Suppressor macrophage treated with lipopolysaccharide for 4 hours (primary cell): ENCODE measurements around the gene PCDH17.

ENCODE experiments used
- DNase-seq: peaks from one replicate; pipeline ENCODE4 v3.0.0-alpha.2; 2020

The PCDH17 gene

DNA sequence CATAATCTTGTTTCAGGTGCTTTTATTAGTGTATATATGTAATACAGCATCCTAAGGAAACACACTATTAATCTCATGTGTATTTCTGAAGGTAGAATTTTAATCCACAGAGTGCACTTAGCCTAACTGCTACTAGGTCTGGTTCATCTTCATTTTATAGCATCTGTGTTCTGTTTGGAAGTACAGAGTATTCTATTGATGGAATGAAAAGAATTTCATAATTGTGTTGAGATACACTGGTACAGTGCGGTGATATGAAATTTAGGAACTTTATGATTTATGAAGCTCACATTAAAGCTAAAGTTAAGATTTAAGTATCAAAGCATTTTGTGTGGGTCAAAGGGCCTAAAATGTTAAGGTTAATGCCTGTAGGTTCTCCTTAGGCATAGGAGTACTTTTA, 6.0 kb downstream of the PCDH17 start:
- DNase-seq: no peak

DNA sequence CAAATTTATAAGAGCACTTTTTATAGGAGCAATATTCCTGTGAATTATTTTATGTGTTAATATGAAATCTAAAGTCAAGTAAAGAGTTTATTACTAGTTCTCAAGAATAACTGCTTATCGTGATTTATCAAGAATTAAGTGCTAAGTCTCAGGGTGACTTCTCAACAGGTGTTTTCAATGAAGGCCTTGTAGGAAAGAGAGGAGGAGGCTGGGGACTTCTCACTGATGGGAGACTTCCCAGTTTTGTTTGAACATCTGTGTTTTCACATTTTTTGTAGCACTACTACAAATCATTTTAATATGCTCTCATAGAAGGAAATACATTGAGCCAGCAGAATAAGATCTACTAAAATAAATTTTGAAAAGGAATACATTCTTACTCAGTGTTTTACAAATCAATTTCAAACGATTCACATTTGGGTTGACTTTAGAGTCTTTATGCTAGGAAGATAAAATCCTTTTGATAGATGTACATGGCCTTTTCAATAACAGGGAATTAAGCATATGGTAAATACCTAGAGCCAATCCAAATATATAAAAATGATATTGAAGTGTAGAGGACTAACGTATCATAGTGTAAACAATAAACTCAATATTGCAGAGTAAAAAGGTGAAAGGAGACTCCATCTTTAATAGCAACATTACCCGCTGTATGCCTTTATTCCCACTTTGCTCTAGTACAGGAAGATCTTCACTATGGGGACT, 6.8 kb downstream of the PCDH17 start:
- no peak for DNase-seq

DNA sequence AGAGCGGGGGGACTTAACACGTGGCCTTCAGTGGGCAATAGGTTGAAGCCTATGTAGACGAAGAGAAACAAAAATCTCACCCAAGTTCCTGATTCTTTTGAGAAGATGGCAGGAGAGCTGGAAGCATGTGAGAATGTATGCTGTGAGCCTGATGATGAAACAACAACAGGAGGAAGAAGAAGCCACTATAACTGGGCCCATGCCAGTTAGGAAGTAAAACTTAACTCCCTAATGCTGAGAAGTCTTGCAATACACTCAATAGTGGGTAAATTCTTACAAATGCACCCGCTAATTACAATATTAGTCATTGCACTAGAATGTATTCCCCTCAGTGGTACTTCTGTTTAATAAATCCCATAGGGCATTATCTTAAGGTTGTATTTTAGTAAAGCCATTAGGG, 9.1 kb downstream of the PCDH17 start:
- DNase-seq: no peak

DNA sequence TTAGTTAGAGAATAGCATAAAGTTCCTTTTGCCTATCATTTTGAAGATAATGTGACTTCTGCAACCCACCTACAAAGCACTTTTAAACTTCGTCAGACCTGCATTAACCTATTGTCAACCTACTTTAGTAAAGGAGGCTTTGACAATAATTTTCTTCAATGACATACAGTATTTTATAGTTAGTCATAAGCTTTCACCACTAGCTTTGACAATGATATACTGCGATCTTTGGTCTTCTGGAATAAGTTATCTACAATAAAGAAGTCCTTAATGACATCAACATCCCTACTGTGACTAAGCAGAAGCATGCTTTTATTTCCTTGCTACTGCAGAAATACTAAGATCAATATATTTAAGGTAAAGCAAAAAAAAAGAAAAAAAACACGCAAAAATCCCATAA, 9.5 kb downstream of the PCDH17 start:
- DNase-seq: no peak

DNA sequence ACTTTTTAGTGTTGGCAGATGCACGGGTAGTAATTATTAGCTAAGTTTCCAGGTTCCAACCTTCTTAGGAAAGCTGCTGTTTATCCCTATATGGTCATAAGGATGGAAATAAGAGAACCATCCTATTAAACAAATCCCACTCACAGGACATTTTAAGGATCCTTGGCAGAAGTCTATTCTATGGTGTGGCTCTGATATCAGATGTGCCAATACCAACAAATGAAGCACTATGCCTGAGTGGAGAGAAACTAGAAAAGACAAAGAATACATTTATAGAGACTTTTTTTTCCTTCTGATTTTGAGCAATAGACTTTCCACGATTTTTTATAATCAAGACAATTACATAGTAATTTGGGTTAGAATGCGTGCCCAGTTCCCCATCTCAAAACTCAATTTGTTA, 12.6 kb downstream of the PCDH17 start:
- DNase-seq: no peak

DNA sequence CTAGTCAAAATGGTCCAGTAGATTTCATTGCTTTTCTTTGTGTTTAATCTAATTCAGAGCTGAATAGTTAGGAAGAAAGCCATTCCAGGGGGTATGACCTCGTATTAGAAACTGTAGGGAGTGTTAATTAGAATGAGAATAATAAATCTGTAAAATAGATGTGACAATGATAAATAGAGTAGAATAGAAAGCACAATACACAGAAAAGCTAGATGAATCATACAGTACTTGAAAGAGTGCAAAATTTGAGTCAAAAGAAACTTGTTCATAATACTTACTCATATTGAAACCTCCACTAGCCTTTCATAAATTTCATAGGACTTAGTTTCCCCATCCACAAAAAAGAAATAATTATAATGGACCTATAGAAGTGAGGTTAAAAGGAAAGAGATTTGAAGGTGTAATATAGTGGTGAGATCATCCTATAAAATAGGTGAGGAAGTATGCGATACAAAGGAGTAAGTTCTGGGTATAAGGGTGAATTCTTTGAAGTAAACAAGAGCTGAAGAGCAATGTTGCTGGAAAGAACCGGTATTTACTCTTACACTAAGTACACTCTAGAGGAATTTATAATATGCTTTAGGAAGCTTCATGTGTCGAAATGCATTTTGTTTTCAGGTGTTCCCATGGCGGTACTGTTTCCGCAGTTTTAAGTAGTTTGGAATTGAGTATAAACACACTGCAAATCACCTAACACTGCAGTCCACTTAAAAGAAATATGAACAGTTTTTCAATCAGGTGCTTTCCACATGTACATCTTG, 21.9 kb downstream of the PCDH17 start:
- DNase-seq: no peak

DNA sequence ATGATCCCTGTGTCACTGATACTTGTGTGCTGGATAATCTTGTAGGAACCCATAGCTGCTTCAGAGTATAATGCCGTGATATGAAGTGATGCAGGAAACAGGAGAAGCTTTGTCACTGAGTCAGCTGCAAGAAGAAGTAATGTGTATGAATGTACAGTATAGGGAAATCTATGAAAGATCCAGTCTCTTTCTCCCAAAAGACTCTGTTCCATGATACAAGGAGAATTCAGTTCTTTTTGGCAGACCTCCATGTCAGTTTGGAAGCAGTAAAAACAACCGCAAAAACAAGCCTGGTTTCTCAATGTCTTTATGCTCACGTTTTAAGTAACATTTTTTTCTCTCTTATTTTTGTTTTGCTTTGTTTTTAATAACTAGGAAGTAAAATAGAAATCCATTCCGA, 33.9 kb downstream of the PCDH17 start:
- no peak for DNase-seq

DNA sequence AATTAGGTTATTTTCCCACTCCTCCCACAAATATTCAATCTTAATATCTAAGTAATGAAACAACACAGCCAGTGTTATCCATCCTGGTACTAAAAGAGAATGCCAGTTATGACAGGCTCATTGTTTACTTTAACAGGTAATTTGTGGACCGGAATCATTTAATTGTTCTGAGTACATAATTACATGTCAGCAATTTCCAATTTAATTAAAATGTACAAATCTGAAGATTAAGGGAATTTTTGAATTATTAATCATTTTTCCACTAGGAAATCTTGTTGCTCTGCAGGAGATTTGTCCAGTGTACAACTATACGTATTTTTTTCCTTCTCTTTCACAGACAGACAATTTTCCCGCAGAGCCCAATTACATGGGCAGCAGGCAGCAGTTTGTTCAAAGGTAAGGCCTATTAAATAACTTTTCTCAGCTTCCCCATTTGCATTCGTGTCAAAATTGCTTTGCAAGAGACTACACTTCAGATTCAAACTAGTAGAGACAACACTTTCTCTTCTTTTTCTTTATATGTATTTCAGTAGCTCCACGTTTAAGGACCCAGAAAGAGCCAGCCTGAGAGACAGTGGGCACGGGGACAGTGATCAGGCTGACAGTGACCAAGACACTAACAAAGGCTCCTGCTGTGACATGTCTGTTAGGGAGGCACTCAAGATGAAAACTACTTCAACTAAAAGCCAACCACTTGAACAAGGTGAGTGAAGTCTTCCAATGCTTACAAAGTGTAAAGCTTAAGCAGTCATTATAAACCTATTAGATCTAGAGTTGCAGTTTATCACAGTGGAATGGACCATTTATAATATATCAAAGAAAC, 34.8 kb downstream of the PCDH17 start:
- DNase-seq: no peak

DNA sequence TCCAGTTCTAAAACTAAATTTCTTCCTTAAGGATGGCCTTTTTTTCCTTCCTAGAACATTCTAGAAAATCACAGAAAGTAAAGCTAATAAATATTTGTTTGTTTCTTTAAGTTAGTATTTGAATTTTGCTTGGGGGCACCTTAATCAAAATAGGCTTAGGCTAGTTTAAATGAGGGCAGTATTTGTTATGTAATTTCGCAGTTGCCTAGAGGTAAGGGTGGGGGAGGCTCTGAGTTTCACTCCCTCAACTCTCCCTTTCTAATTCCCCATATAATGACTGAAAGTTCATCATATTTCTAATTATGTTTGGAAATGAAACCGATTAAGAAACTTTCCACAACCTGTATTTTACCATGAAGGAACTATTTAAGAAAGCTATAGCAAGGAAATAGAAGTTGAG, 40.6 kb downstream of the PCDH17 start:
- no peak for DNase-seq

DNA sequence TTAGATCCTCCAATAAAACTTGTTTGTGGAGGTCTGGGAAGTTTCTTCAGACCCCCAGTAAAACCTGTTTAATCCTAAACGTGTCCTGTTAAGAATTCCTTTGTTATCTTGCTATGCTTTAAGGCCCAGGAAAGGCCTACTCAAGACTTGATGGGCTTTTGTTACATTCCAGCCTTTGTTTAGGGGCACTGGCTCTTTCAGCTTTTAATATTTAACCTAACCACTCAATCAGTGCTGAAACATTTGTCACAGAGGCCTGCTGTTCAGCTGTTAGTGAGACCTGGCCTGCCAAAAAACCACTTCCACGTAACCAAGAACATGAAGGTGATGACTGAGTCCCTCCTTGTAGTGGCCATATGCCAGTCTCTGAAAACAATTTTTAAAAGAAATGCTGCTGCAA, 41.7 kb downstream of the PCDH17 start:
- no peak for DNase-seq

DNA sequence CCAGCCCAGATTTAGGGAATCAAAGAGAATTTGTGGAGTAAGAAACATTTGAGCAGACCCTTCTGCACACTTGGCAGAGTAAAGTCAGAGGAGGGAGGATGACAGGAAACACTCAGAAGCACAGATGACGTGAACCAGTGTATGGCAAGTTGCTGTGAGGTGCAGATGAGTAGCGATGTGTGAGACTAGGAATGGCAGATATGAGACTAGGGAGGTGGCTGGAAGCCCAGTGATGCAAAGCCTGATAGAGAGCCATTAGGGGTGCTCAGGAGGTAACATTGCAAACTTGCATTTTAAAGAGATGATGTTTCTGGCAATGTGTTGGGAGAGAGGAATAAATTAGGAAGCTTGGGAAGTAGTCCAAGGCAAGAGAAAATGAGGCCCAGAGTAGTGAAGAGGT, 44.0 kb downstream of the PCDH17 start:
- no peak for DNase-seq

DNA sequence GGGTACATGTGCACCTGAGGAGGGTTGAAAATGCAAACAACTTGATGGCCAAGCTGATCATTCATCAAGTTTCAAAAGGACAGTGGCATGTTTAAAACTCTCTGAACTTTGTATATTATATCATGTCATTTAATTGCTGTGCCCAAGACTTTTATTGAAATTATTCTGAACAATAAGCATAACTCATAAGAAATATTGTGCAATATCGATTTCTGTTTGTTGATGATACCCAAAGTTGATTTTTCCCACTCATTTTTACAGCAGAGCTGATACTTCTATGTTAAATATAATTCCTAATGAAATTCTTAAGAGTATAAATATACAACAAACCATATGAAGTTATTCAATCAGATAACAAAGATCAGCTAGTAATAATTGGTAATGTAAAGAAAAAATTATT, 49.1 kb downstream of the PCDH17 start:
- no peak for DNase-seq

DNA sequence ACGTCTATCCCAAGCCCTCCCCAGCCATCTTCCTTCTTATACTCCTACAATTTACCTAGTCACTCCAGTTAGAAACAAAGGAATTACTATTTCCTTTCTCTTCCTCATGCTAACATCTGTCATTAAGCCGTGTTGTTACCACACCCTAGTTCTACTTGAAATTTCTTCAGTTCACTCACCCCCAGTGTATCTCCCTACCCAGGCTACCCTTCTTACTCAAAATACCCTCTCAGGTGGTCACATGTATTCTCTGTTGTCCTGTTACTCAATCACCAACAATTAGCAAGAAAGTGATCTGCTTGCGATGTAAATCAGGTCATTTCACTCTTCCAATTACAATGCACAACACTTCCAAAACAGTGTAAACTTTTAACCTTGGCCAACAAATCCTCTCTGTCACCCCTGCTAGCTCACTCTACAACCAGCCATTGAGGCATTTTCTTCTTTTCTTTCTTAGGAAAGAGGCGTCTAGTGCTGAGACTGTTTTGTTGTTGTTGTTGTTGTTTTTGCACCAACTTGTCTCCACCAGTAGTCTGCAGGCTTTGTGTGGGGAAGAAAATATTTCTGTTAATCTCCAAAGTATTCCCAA, 50.7 kb downstream of the PCDH17 start:
- no peak for DNase-seq

DNA sequence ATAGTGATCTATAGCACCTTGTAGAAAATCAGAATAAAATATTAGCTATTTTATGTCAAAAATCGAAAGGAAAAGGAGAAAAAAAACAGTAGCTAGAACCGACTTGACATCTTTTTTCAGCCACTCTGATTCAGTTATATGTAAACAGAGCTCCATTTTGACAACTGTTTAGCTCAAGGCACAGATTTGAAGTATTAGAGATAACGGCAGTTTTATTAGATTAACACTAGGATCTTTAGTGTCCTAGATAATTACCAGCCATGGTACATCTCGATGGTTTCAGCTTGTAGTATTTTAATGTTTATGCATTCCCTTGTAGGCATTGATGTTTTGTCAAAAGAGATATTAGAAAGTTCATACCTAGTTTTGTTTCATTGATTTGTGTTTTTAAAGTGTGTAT, 67.3 kb downstream of the PCDH17 start:
- no peak for DNase-seq

DNA sequence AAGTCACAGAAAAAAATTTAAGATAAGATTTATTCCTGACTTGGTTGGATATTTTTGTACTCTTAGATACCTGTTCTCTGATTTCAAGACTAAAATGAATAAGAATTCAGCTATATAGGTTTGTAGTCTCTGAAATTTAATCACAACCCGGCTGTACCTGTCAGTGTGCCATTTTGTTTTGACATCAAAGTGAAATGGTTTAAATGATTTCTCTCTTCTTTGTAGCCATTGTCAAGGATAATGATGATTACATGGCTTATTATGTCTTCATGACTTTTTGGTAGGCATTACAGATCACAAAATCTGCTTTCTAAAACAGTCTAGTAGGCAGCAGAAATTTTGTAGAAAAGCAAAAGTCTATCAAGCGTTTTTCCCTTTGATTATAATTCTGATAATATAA, 72.5 kb downstream of the PCDH17 start:
- no peak for DNase-seq

DNA sequence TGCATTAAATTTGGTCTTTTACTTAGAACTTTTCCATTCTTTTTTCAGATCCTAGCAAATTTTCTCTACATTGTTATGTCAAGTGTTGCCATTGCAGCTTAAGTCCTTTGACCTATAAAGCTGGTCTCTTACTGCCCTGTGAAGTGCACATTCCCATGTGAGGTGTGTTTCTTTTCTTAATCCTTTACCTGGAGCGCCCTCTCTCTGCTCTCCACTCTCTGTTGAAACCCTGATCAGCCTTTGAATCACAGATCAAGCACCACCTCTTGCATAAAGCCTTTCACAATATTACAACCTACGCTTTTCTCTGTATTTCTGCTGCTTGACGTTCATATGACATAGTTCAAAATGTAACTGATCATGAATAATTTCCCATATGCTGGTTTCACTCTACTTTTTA, 84.8 kb downstream of the PCDH17 start:
- no peak for DNase-seq

DNA sequence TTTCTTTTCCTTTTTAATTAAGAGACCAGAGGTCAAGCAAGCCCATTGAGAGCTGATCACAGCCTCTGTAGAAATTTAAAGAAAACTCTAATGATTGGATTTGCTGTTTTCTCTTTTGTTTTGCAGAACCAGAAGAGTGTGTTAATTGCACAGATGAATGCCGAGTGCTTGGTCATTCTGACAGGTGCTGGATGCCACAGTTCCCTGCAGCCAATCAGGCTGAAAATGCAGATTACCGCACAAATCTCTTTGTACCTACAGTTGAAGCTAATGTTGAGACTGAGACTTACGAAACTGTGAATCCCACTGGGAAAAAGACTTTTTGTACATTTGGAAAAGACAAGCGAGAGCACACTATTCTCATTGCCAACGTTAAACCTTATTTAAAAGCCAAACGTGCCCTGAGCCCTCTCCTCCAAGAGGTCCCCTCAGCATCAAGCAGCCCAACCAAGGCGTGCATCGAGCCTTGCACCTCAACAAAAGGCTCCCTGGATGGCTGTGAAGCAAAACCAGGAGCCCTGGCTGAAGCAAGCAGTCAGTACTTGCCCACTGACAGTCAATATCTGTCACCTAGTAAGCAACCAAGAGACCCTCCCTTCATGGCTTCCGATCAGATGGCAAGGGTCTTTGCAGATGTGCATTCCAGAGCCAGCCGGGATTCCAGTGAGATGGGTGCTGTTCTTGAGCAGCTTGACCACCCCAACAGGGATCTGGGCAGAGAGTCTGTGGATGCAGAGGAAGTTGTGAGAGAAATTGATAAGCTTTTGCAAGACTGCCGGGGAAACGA, 93.1 kb downstream of the PCDH17 start:
- no peak for DNase-seq

DNA sequence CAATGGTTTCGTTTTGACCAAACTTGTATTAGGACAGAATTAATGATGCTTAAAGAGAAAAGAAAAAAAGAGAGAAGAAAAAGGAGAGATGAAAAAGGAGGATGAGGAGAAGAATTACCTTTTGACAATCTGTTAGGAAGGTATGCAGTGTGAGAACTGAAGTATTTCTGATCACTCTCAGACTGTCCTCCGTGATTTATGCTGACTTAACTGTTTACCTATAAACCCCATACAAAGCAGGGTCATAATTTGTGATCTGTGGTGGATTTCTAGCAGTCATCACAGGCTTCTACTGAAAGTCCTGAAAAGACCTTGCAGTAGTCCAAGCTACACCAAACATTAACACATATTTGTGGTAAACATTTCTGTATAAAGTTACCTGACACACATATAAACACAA, 93.9 kb downstream of the PCDH17 start:
- no peak for DNase-seq

DNA sequence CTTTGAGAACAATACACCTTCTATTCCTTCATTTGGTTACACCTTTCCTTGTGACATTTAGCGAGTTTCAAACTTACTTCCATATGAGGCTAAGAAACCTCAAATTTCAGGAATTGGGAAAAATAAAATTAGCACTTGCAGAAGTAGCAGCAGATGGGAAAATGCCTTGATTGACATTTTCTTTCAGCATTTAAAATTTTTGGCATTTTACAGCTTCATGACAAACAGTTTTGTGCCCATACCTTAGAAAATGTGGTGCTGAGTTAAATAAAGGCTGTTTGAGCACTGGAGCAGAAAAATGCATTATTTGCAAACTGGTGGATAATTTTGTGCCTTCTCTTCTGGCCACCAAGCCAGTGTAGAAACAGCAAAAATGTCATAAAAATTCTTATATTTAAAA, 95.4 kb downstream of the PCDH17 start:
- no peak for DNase-seq

DNA sequence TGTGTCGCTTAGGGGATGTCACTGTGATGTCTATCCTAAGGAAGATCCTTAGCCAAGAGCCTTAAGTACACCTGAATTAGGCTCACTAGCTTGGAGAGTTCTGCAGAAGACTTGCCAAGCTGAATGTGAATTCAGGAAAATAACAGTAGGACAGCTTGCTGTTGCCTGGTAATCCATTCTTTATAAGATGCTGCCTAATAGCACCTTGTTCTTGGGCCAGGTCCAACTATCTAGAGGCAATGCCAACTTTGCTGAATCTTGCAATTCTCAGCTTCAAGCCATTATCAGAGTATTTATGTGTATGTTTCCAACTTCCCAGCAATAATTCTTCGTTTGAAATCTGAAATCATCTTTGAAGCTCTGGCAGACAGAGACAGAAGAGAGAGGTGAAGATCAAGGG, 102.8 kb downstream of the PCDH17 start:
- no peak for DNase-seq

DNA sequence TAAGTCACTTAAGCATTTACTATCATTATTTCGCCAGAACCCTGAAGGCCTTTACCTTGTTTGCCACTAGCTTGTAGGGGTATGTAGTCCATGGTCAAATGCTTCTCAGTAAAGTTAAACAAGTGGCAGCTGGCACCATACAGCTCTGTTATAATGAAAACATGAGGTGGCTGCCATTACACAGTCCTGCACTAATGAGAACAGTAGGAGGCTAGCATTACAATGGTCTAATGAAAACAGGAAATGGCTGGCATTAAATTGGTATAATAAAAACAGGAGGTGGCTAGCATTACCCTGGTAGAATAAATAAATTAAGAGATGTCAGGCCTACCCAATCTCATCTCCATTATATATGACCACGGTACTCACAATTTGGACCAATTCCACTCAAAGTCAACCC, 107.5 kb downstream of the PCDH17 start:
- DNase-seq: no peak

DNA sequence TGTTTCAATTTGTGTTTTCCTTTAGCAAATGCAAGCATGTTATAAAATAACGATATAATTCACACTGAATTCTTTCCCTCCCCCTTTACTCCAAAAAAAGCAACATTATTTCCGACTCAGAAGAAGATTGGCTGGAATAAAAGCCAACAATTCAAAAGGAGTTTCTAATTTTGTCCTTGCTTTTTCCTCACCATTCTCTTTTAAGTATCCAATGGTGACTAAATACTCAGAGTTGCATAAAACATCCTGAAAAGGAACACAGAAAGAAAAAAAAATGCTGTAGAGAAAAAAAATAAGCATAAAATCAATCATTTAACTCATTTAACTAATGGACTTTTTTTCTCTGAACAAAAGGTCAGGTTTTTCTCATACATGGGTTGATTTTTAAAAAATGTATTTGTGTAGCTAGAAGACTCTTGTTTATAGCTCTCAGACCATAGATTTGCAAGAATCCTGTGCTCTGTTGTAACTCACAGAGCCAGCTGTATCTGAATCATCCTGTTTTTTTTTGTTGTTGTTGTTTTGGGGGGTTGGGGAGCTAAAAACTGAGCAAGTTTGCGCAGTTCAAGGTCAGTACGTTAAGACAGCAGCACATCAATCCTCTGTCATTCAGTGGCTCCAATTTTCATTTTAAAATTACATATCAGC, 108.1 kb downstream of the PCDH17 start:
- DNase-seq: no peak
